ENCODE results near the gene PKP4.

PKP4 gene

DNA sequence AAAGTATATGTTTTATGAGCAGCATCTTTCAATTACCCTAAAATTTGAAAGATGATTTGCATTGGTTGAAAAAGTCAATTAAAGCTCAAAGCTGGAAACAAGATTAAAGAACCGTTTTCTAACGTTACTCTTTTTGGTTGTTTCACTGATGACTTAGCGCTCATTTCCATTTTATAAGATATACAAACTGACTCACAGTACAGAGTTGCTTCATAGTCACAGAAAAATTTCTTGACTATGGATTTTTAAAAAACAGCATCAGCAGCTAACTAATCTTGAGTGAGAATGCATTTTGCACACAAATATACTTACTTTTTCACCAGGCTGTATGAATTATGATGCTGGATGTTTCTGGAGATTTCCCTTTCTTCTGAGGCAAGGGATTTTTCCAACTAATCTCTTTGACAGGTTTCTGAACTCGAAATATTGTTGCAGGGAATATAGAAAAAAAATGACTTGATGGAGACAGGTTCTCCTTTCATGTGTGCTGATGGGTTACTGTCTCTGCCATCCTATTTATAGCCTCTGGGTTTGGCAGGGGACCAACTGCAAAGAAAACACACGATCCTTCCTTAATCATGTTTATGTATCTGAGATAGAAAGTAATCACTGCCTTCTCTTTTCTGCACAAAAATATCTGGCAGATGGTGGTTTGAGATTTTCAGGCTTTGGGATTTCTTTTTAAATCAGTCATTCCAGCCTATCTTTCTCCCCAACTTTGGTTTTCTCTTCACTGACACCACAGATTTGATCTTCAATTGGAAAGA lies 209.0 kb downstream of the PKP4 start:
- DNase-seq (no peak), ATAC-seq (ENCODE audit: insufficient read depth, low read depth) (no peak)
- H3K4me2 ChIP-seq (ENCODE audit: insufficient read depth, low read length): no peak overlapping the region
- TF ChIP-seq, protein P1, sequence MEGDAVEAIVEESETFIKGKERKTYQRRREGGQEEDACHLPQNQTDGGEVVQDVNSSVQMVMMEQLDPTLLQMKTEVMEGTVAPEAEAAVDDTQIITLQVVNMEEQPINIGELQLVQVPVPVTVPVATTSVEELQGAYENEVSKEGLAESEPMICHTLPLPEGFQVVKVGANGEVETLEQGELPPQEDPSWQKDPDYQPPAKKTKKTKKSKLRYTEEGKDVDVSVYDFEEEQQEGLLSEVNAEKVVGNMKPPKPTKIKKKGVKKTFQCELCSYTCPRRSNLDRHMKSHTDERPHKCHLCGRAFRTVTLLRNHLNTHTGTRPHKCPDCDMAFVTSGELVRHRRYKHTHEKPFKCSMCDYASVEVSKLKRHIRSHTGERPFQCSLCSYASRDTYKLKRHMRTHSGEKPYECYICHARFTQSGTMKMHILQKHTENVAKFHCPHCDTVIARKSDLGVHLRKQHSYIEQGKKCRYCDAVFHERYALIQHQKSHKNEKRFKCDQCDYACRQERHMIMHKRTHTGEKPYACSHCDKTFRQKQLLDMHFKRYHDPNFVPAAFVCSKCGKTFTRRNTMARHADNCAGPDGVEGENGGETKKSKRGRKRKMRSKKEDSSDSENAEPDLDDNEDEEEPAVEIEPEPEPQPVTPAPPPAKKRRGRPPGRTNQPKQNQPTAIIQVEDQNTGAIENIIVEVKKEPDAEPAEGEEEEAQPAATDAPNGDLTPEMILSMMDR (IDR thresholded peaks at IDR 0.05; ENCODE audit: borderline replicate concordance, extremely low read depth, low read length, poor library complexity, severe bottlenecking): no peak
- TF ChIP-seq EZH2 (IDR thresholded peaks at IDR 0.05; ENCODE audit: borderline replicate concordance, low read depth, low read length, severe bottlenecking): no peak
- H3K9ac ChIP-seq (ENCODE audit: low read depth, low read length): no peak overlapping the region
- H3K27ac ChIP-seq (ENCODE audit: low read length): no peak overlapping the region
- no peaks in the 10 kb centered on the region for H3K4me1 ChIP-seq (ENCODE audit: insufficient read depth, low read length)
- no peaks in the 10 kb centered on the region for H3K79me2 ChIP-seq (ENCODE audit: insufficient read depth, low read length)
- H3K4me3 ChIP-seq (ENCODE audit: low read depth in 1 of 2, low read length in 2 of 2): no peak overlapping the region
- no peak overlapping the region for H2AFZ ChIP-seq (ENCODE audit: low read depth, low read length)
- no peaks in the 10 kb centered on the region for H3K27me3 ChIP-seq (ENCODE audit: insufficient read depth, low read length, poor library complexity)
- no peaks in the 10 kb centered on the region for H4K20me1 ChIP-seq (ENCODE audit: insufficient read depth, low read length)
- H3K36me3 ChIP-seq (ENCODE audit: insufficient read depth, low read length): peaks cover 74% of the 10 kb centered on the region
- no peaks in the 10 kb centered on the region for H3K9me3 ChIP-seq (ENCODE audit: insufficient read depth, low read length, severe bottlenecking)

DNA sequence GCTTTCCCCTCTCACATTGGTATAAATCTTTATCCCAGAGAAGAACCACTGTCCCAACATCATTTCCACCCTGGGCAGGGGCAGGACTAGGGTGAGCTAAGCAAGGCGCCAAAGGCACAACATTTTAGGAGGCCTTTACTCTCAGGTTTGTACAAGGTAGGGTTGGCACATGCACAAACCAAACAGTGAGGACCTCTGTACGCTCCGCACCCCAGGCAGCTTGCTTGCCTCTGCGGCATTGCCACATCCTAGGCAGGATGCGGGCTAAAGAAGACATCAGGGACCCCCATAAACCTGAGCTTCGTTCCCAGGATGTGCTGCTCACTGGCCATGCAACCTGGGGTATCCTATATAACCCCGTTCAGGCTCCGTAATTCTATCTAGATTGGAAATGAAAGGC lies 210.2 kb downstream of the PKP4 start:
- no peak overlapping the region for H3K4me3 ChIP-seq (ENCODE audit: low read depth in 1 of 2, low read length in 2 of 2)
- no peaks in the 10 kb centered on the region for H3K27me3 ChIP-seq (ENCODE audit: insufficient read depth, low read length, poor library complexity)
- no peaks in the 10 kb centered on the region for H3K79me2 ChIP-seq (ENCODE audit: insufficient read depth, low read length)
- no peak overlapping the region for H3K27ac ChIP-seq (ENCODE audit: low read length)
- H2AFZ ChIP-seq (ENCODE audit: low read depth, low read length): no peak overlapping the region
- no peak overlapping the region for H3K4me2 ChIP-seq (ENCODE audit: insufficient read depth, low read length)
- peaks cover 65% of the 10 kb centered on the region for H3K36me3 ChIP-seq (ENCODE audit: insufficient read depth, low read length)
- no peaks in the 10 kb centered on the region for H4K20me1 ChIP-seq (ENCODE audit: insufficient read depth, low read length)
- no peaks in the 10 kb centered on the region for H3K4me1 ChIP-seq (ENCODE audit: insufficient read depth, low read length)
- no peak overlapping the region for H3K9ac ChIP-seq (ENCODE audit: low read depth, low read length)
- no peak for DNase-seq
- no peak for ATAC-seq (ENCODE audit: insufficient read depth, low read depth)
- no peaks in the 10 kb centered on the region for H3K9me3 ChIP-seq (ENCODE audit: insufficient read depth, low read length, severe bottlenecking)
- TF ChIP-seq, protein P1 (IDR thresholded peaks at IDR 0.05; ENCODE audit: borderline replicate concordance, extremely low read depth, low read length, poor library complexity, severe bottlenecking): no peak
- TF ChIP-seq EZH2 (IDR thresholded peaks at IDR 0.05; ENCODE audit: borderline replicate concordance, low read depth, low read length, severe bottlenecking): no peak

DNA sequence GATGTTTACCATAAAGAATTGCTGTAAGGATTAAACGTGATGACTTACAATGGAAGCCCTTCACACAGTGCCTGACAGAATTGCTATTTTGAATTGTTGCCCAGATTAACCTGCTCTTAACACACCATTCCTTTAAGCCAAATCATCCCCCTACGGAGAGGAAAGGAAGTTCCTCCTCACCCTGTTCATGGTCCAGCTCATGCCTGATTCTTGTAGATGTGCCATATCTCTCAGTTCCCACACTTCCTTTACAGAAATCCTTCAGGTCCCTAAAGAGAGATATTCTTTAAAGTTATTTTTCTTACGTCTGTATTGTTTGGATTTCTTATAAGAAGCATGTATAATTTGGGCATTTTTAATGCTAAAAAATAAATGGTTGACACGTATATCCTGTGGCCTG lies 210.8 kb downstream of the PKP4 start:
- peaks cover 63% of the 10 kb centered on the region for H3K36me3 ChIP-seq (ENCODE audit: insufficient read depth, low read length)
- ATAC-seq (ENCODE audit: insufficient read depth, low read depth) (no peak), DNase-seq (no peak)
- H3K27me3 ChIP-seq (ENCODE audit: insufficient read depth, low read length, poor library complexity): no peaks in the 10 kb centered on the region
- no peaks in the 10 kb centered on the region for H3K79me2 ChIP-seq (ENCODE audit: insufficient read depth, low read length)
- TF ChIP-seq EZH2 (IDR thresholded peaks at IDR 0.05; ENCODE audit: borderline replicate concordance, low read depth, low read length, severe bottlenecking): no peak
- TF ChIP-seq, protein P1 (IDR thresholded peaks at IDR 0.05; ENCODE audit: borderline replicate concordance, extremely low read depth, low read length, poor library complexity, severe bottlenecking): no peak
- H4K20me1 ChIP-seq (ENCODE audit: insufficient read depth, low read length): no peaks in the 10 kb centered on the region
- no peaks in the 10 kb centered on the region for H3K4me1 ChIP-seq (ENCODE audit: insufficient read depth, low read length)
- no peak overlapping the region for H3K4me2 ChIP-seq (ENCODE audit: insufficient read depth, low read length)
- no peak overlapping the region for H2AFZ ChIP-seq (ENCODE audit: low read depth, low read length)
- H3K27ac ChIP-seq (ENCODE audit: low read length): no peak overlapping the region
- H3K9ac ChIP-seq (ENCODE audit: low read depth, low read length): no peak overlapping the region
- H3K9me3 ChIP-seq (ENCODE audit: insufficient read depth, low read length, severe bottlenecking): no peaks in the 10 kb centered on the region
- H3K4me3 ChIP-seq (ENCODE audit: low read depth in 1 of 2, low read length in 2 of 2): no peak overlapping the region
